ENCODE measurements around the gene COA3.

COA3 gene

DNA sequence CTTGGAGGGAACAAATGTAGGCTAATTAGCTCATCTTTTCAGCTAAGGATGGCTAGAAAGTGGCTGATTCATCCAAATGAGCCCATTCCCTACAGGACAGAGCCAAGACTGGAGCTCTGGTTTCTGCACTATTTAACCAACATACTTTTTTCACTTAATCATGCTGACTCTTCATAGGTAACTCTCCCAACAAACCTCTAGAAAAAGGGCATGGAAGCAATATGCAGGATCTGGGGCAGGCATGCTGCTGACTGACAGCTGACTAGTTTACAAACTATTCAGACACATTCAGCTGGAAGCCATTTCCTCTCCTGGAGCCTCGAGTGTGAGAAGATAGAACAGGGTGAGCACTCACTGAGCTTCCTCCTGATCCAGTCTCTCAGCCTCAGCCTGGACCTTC is 19.4 kb upstream of the COA3 start:
- H3K4me2 ChIP-seq (ENCODE audit: low read depth, low read length, poor library complexity, severe bottlenecking) = no peak overlapping the region
- H3K9me3 ChIP-seq (ENCODE audit: insufficient read depth, low read depth, low read length) = no peaks in the 10 kb centered on the region
- H3K4me3 ChIP-seq (ENCODE audit: low read length, poor library complexity, severe bottlenecking) = no peak overlapping the region
- no peaks in the 10 kb centered on the region for H3K27me3 ChIP-seq (ENCODE audit: insufficient read depth, low read length, poor library complexity, severe bottlenecking)
- no peak overlapping the region for H2AFZ ChIP-seq (ENCODE audit: low read length)
- no peak overlapping the region for H3K9ac ChIP-seq (ENCODE audit: low read depth, low read length, poor library complexity, severe bottlenecking)
- H3K4me1 ChIP-seq (ENCODE audit: insufficient read depth, low read length, poor library complexity, severe bottlenecking) = peaks cover 5% of the 10 kb centered on the region
- H3K36me3 ChIP-seq (ENCODE audit: insufficient read depth, low read length) = peaks cover 58% of the 10 kb centered on the region; the same call in 1 of the 2 replicates
- peaks cover 9% of the 10 kb centered on the region; the same call in 1 of the 2 replicates for H3K79me2 ChIP-seq (ENCODE audit: insufficient read depth, low read length)
- H4K20me1 ChIP-seq (ENCODE audit: insufficient read depth, low read length, poor library complexity, severe bottlenecking) = peaks cover 4% of the 10 kb centered on the region
- no peaks in the 10 kb centered on the region for H3K9me2 ChIP-seq (replicated peaks; ENCODE audit: low read depth, low read length)
- TF ChIP-seq, protein P1, sequence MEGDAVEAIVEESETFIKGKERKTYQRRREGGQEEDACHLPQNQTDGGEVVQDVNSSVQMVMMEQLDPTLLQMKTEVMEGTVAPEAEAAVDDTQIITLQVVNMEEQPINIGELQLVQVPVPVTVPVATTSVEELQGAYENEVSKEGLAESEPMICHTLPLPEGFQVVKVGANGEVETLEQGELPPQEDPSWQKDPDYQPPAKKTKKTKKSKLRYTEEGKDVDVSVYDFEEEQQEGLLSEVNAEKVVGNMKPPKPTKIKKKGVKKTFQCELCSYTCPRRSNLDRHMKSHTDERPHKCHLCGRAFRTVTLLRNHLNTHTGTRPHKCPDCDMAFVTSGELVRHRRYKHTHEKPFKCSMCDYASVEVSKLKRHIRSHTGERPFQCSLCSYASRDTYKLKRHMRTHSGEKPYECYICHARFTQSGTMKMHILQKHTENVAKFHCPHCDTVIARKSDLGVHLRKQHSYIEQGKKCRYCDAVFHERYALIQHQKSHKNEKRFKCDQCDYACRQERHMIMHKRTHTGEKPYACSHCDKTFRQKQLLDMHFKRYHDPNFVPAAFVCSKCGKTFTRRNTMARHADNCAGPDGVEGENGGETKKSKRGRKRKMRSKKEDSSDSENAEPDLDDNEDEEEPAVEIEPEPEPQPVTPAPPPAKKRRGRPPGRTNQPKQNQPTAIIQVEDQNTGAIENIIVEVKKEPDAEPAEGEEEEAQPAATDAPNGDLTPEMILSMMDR (conservative IDR thresholded peaks at IDR 0.05; ENCODE audit: low read length) = no peak
- TF ChIP-seq EZH2phosphoT487 (IDR thresholded peaks at IDR 0.05; ENCODE audit: borderline replicate concordance) = no peak
- H3F3A ChIP-seq (ENCODE audit: low read depth) = no peaks in the 10 kb centered on the region

DNA sequence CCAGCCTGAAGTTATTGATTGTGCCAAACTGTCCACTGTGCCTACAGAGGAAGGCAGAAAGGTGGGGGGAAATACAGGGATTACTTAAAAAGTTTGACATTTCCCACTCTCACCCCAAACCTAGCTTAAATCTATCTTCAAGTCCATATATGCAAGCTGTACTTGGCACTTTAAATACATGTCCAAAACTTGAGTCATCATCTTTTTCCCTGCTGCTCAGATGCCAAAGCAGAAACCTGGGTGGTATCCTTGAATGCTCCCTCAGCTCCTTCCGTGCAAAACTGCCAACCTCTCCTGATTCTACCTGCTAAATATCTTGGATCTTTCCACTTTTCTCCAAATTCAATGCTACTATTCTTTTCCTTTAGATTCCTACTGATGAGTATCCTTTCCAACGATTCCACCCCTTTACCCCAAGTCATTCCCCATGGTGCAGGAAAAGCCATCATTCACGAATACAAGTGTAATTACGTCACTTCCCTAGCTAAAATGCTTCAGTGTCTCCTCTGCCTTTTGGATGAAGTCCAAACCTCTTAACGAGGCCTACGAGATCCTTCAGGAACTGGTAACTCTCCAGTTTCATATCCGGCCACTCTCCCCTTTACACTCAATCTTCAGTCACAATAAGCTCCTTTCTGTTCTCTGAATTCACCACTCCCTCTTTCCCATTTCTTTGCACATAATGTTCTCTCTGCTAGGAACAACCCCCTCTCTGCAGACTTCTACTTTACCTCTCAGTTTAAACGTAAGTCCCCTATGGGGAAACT is 16.3 kb upstream of the COA3 start:
- no peak overlapping the region for H2AFZ ChIP-seq (ENCODE audit: low read length)
- no peaks in the 10 kb centered on the region for H3K9me2 ChIP-seq (replicated peaks; ENCODE audit: low read depth, low read length)
- H3K27me3 ChIP-seq (ENCODE audit: insufficient read depth, low read length, poor library complexity, severe bottlenecking) = no peaks in the 10 kb centered on the region
- no peaks in the 10 kb centered on the region for H3K4me1 ChIP-seq (ENCODE audit: insufficient read depth, low read length, poor library complexity, severe bottlenecking)
- H4K20me1 ChIP-seq (ENCODE audit: insufficient read depth, low read length, poor library complexity, severe bottlenecking) = peaks cover 3% of the 10 kb centered on the region
- peaks cover 59% of the 10 kb centered on the region; the same call in 1 of the 2 replicates for H3K36me3 ChIP-seq (ENCODE audit: insufficient read depth, low read length)
- H3K9me3 ChIP-seq (ENCODE audit: insufficient read depth, low read depth, low read length) = no peaks in the 10 kb centered on the region
- H3K9ac ChIP-seq (ENCODE audit: low read depth, low read length, poor library complexity, severe bottlenecking) = no peak overlapping the region
- TF ChIP-seq, protein P1 (conservative IDR thresholded peaks at IDR 0.05; ENCODE audit: low read length) = no peak
- TF ChIP-seq EZH2phosphoT487 (IDR thresholded peaks at IDR 0.05; ENCODE audit: borderline replicate concordance) = no peak
- H3K79me2 ChIP-seq (ENCODE audit: insufficient read depth, low read length) = no peaks in the 10 kb centered on the region
- H3K4me2 ChIP-seq (ENCODE audit: low read depth, low read length, poor library complexity, severe bottlenecking) = no peak overlapping the region
- no peak overlapping the region for H3K4me3 ChIP-seq (ENCODE audit: low read length, poor library complexity, severe bottlenecking)
- H3F3A ChIP-seq (ENCODE audit: low read depth) = no peaks in the 10 kb centered on the region

DNA sequence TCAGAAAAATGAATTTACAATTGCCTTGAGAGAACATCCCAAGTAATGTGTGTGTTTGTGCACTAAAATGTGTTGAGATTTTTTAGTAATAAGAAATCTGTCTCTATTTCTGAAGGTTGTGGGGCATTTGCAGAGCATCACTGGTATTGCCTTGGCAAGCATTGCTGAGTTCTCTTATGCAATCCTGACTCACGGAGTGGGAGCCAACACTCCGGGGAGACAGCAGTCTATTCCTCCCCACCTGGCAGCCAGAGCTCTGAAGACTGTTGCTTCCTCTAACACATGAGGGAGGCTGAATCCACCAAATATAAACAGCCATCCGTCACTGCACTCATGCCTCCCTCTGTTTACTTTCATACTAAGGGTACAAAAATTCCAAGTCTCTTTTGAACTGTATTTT is 10.7 kb upstream of the COA3 start:
- no peak for TF ChIP-seq EZH2phosphoT487 (IDR thresholded peaks at IDR 0.05; ENCODE audit: borderline replicate concordance)
- TF ChIP-seq, protein P1 (conservative IDR thresholded peaks at IDR 0.05; ENCODE audit: low read length) = no peak
- Histone ChIP-seq H3K4me1 (ENCODE audit: insufficient read depth, low read length, poor library complexity, severe bottlenecking) (no peaks in the 10 kb centered on the region), H3K9me3 (ENCODE audit: insufficient read depth, low read depth, low read length) (no peaks in the 10 kb centered on the region), H3K27me3 (ENCODE audit: insufficient read depth, low read length, poor library complexity, severe bottlenecking) (no peaks in the 10 kb centered on the region), H3K4me2 (ENCODE audit: low read depth, low read length, poor library complexity, severe bottlenecking) (no peak overlapping the region), H3K9ac (ENCODE audit: low read depth, low read length, poor library complexity, severe bottlenecking) (no peak overlapping the region), H3F3A (ENCODE audit: low read depth) (no peaks in the 10 kb centered on the region), H3K36me3 (ENCODE audit: insufficient read depth, low read length) (peaks cover 17% of the 10 kb centered on the region; the same call in 1 of the 2 replicates), H2AFZ (ENCODE audit: low read length) (no peak overlapping the region), H3K4me3 (ENCODE audit: low read length, poor library complexity, severe bottlenecking) (no peak overlapping the region), H3K9me2 (replicated peaks; ENCODE audit: low read depth, low read length) (no peaks in the 10 kb centered on the region), H3K79me2 (ENCODE audit: insufficient read depth, low read length) (no peaks in the 10 kb centered on the region), H4K20me1 (ENCODE audit: insufficient read depth, low read length, poor library complexity, severe bottlenecking) (no peaks in the 10 kb centered on the region)

Measured in Loucy (cell line).